SK-N-DZ (cell line): ENCODE measurements around the gene TMTC2.
"Not testable (repeated sequence)": the region's sequence is repeated elsewhere in the genome, so short reads cannot be mapped to it uniquely, and the experiment has no call there.

ENCODE experiments used
- DNase-seq: peaks from one replicate; pipeline ENCODE4 v3.0.0-alpha.2; 2015; ENCODE audit warnings: low spot score

Gene TMTC2

GRCh38 chr12:82839796-82840195 lies 153.1 kb downstream of the TMTC2 start:
- no peak for DNase-seq

- DNase-seq = no peak
These were observed 154.8 kb downstream of the TMTC2 start for GRCh38 chr12:82841487-82841904.

GRCh38 chr12:82842480-82842879 lies 155.8 kb downstream of the TMTC2 start:
- DNase-seq = no peak

- not testable (repeated sequence) for DNase-seq
These were observed 158.4 kb downstream of the TMTC2 start for GRCh38 chr12:82845076-82845475.

GRCh38 chr12:82848845-82849244 lies 162.1 kb downstream of the TMTC2 start:
- DNase-seq = no peak

GRCh38 chr12:82852529-82852928 lies 165.8 kb downstream of the TMTC2 start:
- no peak for DNase-seq

GRCh38 chr12:82855872-82856271 lies 169.2 kb downstream of the TMTC2 start:
- no peak for DNase-seq

- DNase-seq = no peak
These were observed 170.6 kb downstream of the TMTC2 start for GRCh38 chr12:82857276-82857675.

- DNase-seq = no peak
These were observed 171.3 kb downstream of the TMTC2 start for GRCh38 chr12:82857911-82858533.

GRCh38 chr12:82858534-82858917 lies 171.8 kb downstream of the TMTC2 start:
- DNase-seq = no peak

- DNase-seq = peak; percentile 67
These were observed 175.5 kb downstream of the TMTC2 start for GRCh38 chr12:82862069-82862841.

- peak; percentile 32 for DNase-seq
These were observed 176.4 kb downstream of the TMTC2 start for GRCh38 chr12:82862876-82863649.

GRCh38 chr12:82866227-82866775 lies 179.6 kb downstream of the TMTC2 start:
- no peak for DNase-seq

- DNase-seq = no peak
These were observed 180.2 kb downstream of the TMTC2 start for GRCh38 chr12:82866946-82867345.

- DNase-seq = no peak
These were observed 181.2 kb downstream of the TMTC2 start for GRCh38 chr12:82867762-82868500.

GRCh38 chr12:82870771-82871377 lies 184.2 kb downstream of the TMTC2 start:
- no peak for DNase-seq

- no peak for DNase-seq
These were observed 185.4 kb downstream of the TMTC2 start for GRCh38 chr12:82872088-82872487.

- no peak for DNase-seq
These were observed 186.6 kb downstream of the TMTC2 start for GRCh38 chr12:82873309-82873708.

GRCh38 chr12:82873951-82874350 lies 187.2 kb downstream of the TMTC2 start:
- DNase-seq = peak; percentile 13

GRCh38 chr12:82874945-82875344 lies 188.2 kb downstream of the TMTC2 start:
- DNase-seq = no peak

GRCh38 chr12:82876075-82876474 lies 189.4 kb downstream of the TMTC2 start:
- no peak for DNase-seq
